ENCODE data around the gene ANKRD34A.

The ANKRD34A gene

GRCh38 chr1:145918144-145918991, 46.0 kb downstream of the ANKRD34A start, which contains the start of gene PEX11B:
Gene PEX11B, minus strand, starts transcription at chr1:145918717. Its CDS starts 29 bp downstream, at chr1:145918688.
- DNase-seq (ENCODE audit: low read depth, low spot score) = peak; percentile 76
- Histone ChIP-seq H3K27ac (peak within 1 kb of the TSS; percentile 84), H3K36me3 (ENCODE audit: insufficient read depth, low read length) (peaks cover 5% of the 10 kb centered on the region), H3K9ac (ENCODE audit: insufficient read length) (peak within 1 kb of the TSS; percentile 87), H3K9me3 (ENCODE audit: low read depth, low read length) (no peaks in the 10 kb centered on the region), H3K4me3 (peak within 1 kb of the TSS; percentile 90)
- peak; percentile 66; the same call in 1 of the 2 replicates for TF ChIP-seq POLR2AphosphoS5 (IDR thresholded peaks at IDR 0.05; ENCODE audit: borderline replicate concordance, low read depth, low read length)
- no peak for TF ChIP-seq FOXP2 (optimal IDR thresholded peaks at IDR 0.05; ENCODE audit: control extremely low read depth, extremely low read length, insufficient read depth)
- no peak for TF ChIP-seq EZH2 (IDR thresholded peaks at IDR 0.05)

- peak overlapping the region; percentile 90 for H3K4me3 ChIP-seq
- no peak for TF ChIP-seq POLR2AphosphoS5 (IDR thresholded peaks at IDR 0.05; ENCODE audit: borderline replicate concordance, low read depth, low read length)
- TF ChIP-seq EZH2 (IDR thresholded peaks at IDR 0.05) = no peak
- no peak for TF ChIP-seq FOXP2 (optimal IDR thresholded peaks at IDR 0.05; ENCODE audit: control extremely low read depth, extremely low read length, insufficient read depth)
- H3K9ac ChIP-seq (ENCODE audit: insufficient read length) = peak overlapping the region; percentile 87
- H3K36me3 ChIP-seq (ENCODE audit: insufficient read depth, low read length) = no peaks in the 10 kb centered on the region
- no peak overlapping the region for H3K27ac ChIP-seq
- no peak for DNase-seq (ENCODE audit: low read depth, low spot score)
- H3K9me3 ChIP-seq (ENCODE audit: low read depth, low read length) = no peaks in the 10 kb centered on the region
Measured at GRCh38 chr1:145917595-145917994, 46.8 kb downstream of the ANKRD34A start.

- no peak overlapping the region for H3K9ac ChIP-seq (ENCODE audit: insufficient read length)
- H3K27ac ChIP-seq = no peak overlapping the region
- H3K9me3 ChIP-seq (ENCODE audit: low read depth, low read length) = no peaks in the 10 kb centered on the region
- no peaks in the 10 kb centered on the region for H3K36me3 ChIP-seq (ENCODE audit: insufficient read depth, low read length)
- TF ChIP-seq EZH2 (IDR thresholded peaks at IDR 0.05) (no peak), POLR2AphosphoS5 (IDR thresholded peaks at IDR 0.05; ENCODE audit: borderline replicate concordance, low read depth, low read length) (no peak), FOXP2 (optimal IDR thresholded peaks at IDR 0.05; ENCODE audit: control extremely low read depth, extremely low read length, insufficient read depth) (no peak)
- no peak for DNase-seq (ENCODE audit: low read depth, low spot score)
- no peak overlapping the region for H3K4me3 ChIP-seq
Measured at GRCh38 chr1:145916745-145917144, 47.6 kb downstream of the ANKRD34A start.

GRCh38 chr1:145912128-145912641, 52.2 kb downstream of the ANKRD34A start:
- no peak overlapping the region for H3K27ac ChIP-seq
- H3K4me3 ChIP-seq = no peak overlapping the region
- no peaks in the 10 kb centered on the region for H3K9me3 ChIP-seq (ENCODE audit: low read depth, low read length)
- TF ChIP-seq FOXP2 (optimal IDR thresholded peaks at IDR 0.05; ENCODE audit: control extremely low read depth, extremely low read length, insufficient read depth) (no peak), POLR2AphosphoS5 (IDR thresholded peaks at IDR 0.05; ENCODE audit: borderline replicate concordance, low read depth, low read length) (no peak), EZH2 (IDR thresholded peaks at IDR 0.05) (no peak)
- DNase-seq (ENCODE audit: low read depth, low spot score) = no peak
- H3K36me3 ChIP-seq (ENCODE audit: insufficient read depth, low read length) = no peaks in the 10 kb centered on the region; the same call in 1 of the 2 replicates
- H3K9ac ChIP-seq (ENCODE audit: insufficient read length) = no peak overlapping the region

Measured in SK-N-MC (cell line).